ENCODE measurements around the gene USP53.
"Not testable (repeated sequence)": the region's sequence is repeated elsewhere in the genome, so short reads cannot be mapped to it uniquely, and the experiment has no call there.

GRCh38 chr4:119336332-119336979 is 123.9 kb downstream of the USP53 start:
- TF ChIP-seq POLR2AphosphoS5, CTCF, EP300, POLR2A (IDR thresholded peaks at IDR 0.05): not testable (repeated sequence)

Data from gastroesophageal sphincter (tissue), 3 donors.